OCI-LY1 (cell line): ENCODE results near the gene CHRM1.

Experiments used
- H2AFZ ChIP-seq: fragments of 200-600 bp; sonication (generic), shearing (Covaris generic); 2 replicates; pipeline ENCODE4 v1.6.0; 2014; ENCODE audit warnings: antibody characterized with exemption, mild to moderate bottlenecking, low read length
- H3F3A ChIP-seq: fragments of 200-600 bp; sonication (generic), shearing (Covaris generic); 2 replicates; pipeline ENCODE4 v1.6.0; 2014; ENCODE audit warnings: mild to moderate bottlenecking, antibody characterized with exemption, low read length, moderate library complexity; ENCODE audit not compliant: insufficient read depth
- H3K27ac ChIP-seq: fragments of 200-600 bp; sonication (generic); 2 replicates; pipeline ENCODE4 v1.5.1; 2014; ENCODE audit warnings: low read length, mixed run types, mild to moderate bottlenecking, low read depth; ENCODE audit not compliant: poor library complexity, severe bottlenecking
- H3K27me3 ChIP-seq: fragments of 200-600 bp; sonication (generic); 2 replicates; pipeline ENCODE4 v1.6.0; 2014; ENCODE audit warnings: antibody characterized with exemption, mild to moderate bottlenecking, low read length, moderate library complexity; ENCODE audit not compliant: insufficient read depth
- H3K36me3 ChIP-seq: fragments of 200-600 bp; sonication (generic); 2 replicates; pipeline ENCODE4 v1.6.1; 2014; ENCODE audit warnings: mild to moderate bottlenecking, antibody characterized with exemption, low read length, moderate library complexity, mixed read lengths; ENCODE audit not compliant: insufficient read depth
- H3K4me1 ChIP-seq: fragments of 200-600 bp; sonication (generic); 2 replicates; pipeline ENCODE4 v1.5.1; 2014; ENCODE audit warnings: mild to moderate bottlenecking, low read length, moderate library complexity; ENCODE audit not compliant: insufficient read depth, severe bottlenecking
- H3K4me2 ChIP-seq: fragments of 200-600 bp; sonication (generic), shearing (Covaris generic); 2 replicates; pipeline ENCODE4 v1.6.1; 2014; ENCODE audit warnings: low read length
- H3K4me3 ChIP-seq: fragments of 200-600 bp; sonication (generic); 2 replicates; pipeline ENCODE4 v1.5.1; 2014; ENCODE audit warnings: low read length, low read depth, mild to moderate bottlenecking, mixed read lengths; ENCODE audit not compliant: poor library complexity, severe bottlenecking
- H3K79me2 ChIP-seq: fragments of 200-600 bp; shearing (Covaris generic); 2 replicates; pipeline ENCODE4 v1.6.1; 2016; ENCODE audit warnings: mixed run types, low read length, mixed read lengths; ENCODE audit not compliant: insufficient read depth
- H3K9ac ChIP-seq: fragments of 200-600 bp; sonication (generic), shearing (Covaris generic); 2 replicates; pipeline ENCODE4 v1.6.1; 2014; ENCODE audit warnings: mild to moderate bottlenecking, low read length, mixed read lengths
- H3K9me2 ChIP-seq: fragments of 200-600 bp; sonication (generic), shearing (Covaris generic); 2 replicates; pipeline ENCODE4 v1.6.1; 2014; ENCODE audit warnings: low read depth, mild to moderate bottlenecking, low read length, mixed read lengths
- H3K9me3 ChIP-seq: fragments of 200-600 bp; shearing (Covaris generic); 2 replicates; pipeline ENCODE4 v1.6.1; 2014; ENCODE audit warnings: low read length, mixed read lengths
- H4K20me1 ChIP-seq: fragments of 200-600 bp; sonication (generic), shearing (Covaris generic); 2 replicates; pipeline ENCODE4 v1.6.0; 2016; ENCODE audit warnings: mild to moderate bottlenecking, low read length; ENCODE audit not compliant: insufficient read depth
- CTCF ChIP-seq: fragments of 200-600 bp; sonication (generic), shearing (Covaris generic); IDR thresholded peaks from 2 replicates; pipeline ENCODE4 v1.5.1; 2017; ENCODE audit warnings: mild to moderate bottlenecking, antibody characterized with exemption, low read length, moderate library complexity, mixed read lengths
- EZH2 ChIP-seq: fragments of 200-600 bp; sonication (generic), shearing (Covaris generic); IDR thresholded peaks from 2 replicates; pipeline ENCODE4 v1.8.0; 2017; ENCODE audit warnings: borderline replicate concordance, mixed run types, mild to moderate bottlenecking, antibody characterized with exemption, low read length, moderate library complexity, mixed read lengths

Gene CHRM1

DNA sequence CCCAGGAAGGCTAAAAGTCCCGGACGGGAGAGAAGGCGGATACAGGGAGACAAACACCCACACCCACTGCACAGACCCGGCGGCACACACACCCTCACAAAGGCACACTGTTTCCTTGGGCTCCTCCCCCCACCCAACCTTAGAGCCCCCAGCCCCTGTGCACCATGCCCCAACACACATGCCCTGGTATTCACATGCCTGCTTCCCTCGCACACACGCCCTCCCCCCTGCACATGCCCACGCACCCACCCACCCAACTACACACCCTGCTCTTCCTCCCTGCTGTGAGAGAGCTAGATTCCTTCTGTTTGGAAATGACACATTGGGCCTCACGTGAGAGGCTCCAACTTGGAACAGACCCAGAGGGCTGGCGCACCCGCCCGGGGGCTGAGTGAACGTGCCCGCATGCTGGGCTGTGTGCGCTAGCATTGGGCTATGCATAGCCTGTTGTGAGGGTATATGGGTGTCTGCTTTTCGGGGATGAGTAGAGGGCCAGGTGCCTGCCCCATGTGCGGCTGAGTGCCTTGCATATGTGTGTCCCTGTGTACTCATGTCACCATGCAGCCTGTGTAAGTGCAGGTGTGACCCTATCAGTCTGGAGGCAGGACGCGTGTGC lies 518 bp upstream of the CHRM1 start:
- Histone ChIP-seq H3K36me3 (no peaks in the 10 kb centered on the region), H3K9me2 (no peaks in the 10 kb centered on the region), H3F3A (no peaks in the 10 kb centered on the region), H2AFZ (no peak overlapping the region), H3K27ac (no peak overlapping the region), H3K4me3 (no peak overlapping the region), H3K79me2 (no peaks in the 10 kb centered on the region), H3K27me3 (peaks cover 3% of the 10 kb centered on the region; the same call in 1 of the 2 replicates), H3K9ac (no peak overlapping the region), H3K4me2 (no peak overlapping the region), H3K4me1 (peaks cover 8% of the 10 kb centered on the region), H3K9me3 (no peaks in the 10 kb centered on the region), H4K20me1 (no peaks in the 10 kb centered on the region)
- TF ChIP-seq EZH2 (no peak), CTCF (no peak)

- Histone ChIP-seq H3K4me2 (no peak overlapping the region), H3K27ac (no peak overlapping the region), H3K79me2 (no peaks in the 10 kb centered on the region), H3K4me3 (no peak overlapping the region), H3K9ac (no peak overlapping the region), H3K9me2 (no peaks in the 10 kb centered on the region), H3K9me3 (no peaks in the 10 kb centered on the region), H3K27me3 (no peaks in the 10 kb centered on the region; the same call in 1 of the 2 replicates), H3K36me3 (no peaks in the 10 kb centered on the region), H4K20me1 (no peaks in the 10 kb centered on the region), H2AFZ (no peak overlapping the region), H3K4me1 (peaks cover 8% of the 10 kb centered on the region), H3F3A (no peaks in the 10 kb centered on the region)
- TF ChIP-seq CTCF (no peak), EZH2 (no peak)
These were observed 1.1 kb downstream of the CHRM1 start for GRCh38 chr11:62919898-62920640.

DNA sequence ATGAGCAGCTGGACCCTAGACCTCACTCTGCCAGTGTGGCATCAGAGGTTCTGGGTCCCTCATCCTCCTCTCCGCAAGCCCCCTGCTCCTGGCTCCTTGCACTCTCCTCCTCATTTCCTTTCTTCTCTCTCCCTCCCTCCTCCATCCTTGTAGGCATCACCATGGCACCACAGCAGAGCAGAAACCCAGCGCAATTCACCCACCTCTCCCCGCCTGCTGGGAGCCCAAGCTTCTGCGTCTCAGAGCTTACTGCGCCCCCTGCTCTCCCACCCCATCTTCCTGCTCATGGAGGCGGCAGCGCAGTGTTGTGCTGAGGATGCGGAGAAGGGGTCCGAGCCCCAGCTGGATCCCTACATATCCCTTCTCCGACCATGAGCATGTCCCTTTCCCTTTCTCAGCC lies 1.7 kb downstream of the CHRM1 start:
- Histone ChIP-seq H3K4me1 (peaks cover 8% of the 10 kb centered on the region), H3K36me3 (no peaks in the 10 kb centered on the region), H3K4me3 (no peak overlapping the region), H2AFZ (no peak overlapping the region), H3K9ac (no peak overlapping the region), H3K4me2 (no peak overlapping the region), H3K27me3 (no peaks in the 10 kb centered on the region; the same call in 1 of the 2 replicates), H3K79me2 (no peaks in the 10 kb centered on the region), H3F3A (no peaks in the 10 kb centered on the region), H3K27ac (no peak overlapping the region), H3K9me3 (no peaks in the 10 kb centered on the region), H3K9me2 (no peaks in the 10 kb centered on the region), H4K20me1 (no peaks in the 10 kb centered on the region)
- TF ChIP-seq EZH2, result no peak
- no peak for TF ChIP-seq CTCF
